ENCODE data around the gene TINAGL1. TPM values are rescaled to one million over a fixed set of nuclear protein-coding genes. Genes with fewer than 3 reads are reported as not detected.

The TINAGL1 gene
- total RNA-seq, 1 donor from 2014 or later, result 56.0 TPM

DNA sequence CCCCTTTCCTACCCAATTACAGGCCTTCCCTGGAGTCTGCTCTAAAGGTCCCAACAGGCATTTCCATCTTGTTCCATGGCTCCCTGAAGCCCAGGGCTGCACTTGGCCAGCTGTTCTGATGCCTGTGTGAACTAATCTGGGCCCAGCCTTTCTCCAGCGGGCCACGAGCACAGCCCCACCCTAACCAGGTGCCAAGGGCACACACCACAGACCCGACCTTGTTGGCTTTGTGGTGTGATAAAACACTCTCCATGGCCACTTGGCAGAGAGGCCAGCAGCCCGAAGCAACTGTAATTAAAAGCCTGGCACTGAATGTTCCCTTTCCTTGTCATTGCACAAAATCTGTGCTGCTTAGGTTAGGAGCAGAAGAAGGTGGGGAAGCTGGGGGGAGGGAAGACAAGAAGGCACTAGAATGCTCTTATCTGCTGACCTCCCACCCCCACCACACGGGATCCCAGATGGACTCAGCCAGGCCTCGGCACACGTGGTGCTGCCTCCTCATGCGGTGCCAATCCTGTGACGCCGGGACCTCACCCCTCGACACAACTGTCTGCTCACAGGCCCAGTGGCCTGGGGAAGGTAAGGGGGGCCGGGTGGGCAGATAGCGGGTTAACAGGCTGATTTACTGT lies 51.1 kb downstream of the TINAGL1 start:
- no peak for DNase-seq

- peak; percentile 60 for DNase-seq
Observed at GRCh38 chr1:31627930-31628559, 51.7 kb downstream of the TINAGL1 start.

- DNase-seq, result no peak
Observed at GRCh38 chr1:31628931-31629556, 52.7 kb downstream of the TINAGL1 start.

DNA sequence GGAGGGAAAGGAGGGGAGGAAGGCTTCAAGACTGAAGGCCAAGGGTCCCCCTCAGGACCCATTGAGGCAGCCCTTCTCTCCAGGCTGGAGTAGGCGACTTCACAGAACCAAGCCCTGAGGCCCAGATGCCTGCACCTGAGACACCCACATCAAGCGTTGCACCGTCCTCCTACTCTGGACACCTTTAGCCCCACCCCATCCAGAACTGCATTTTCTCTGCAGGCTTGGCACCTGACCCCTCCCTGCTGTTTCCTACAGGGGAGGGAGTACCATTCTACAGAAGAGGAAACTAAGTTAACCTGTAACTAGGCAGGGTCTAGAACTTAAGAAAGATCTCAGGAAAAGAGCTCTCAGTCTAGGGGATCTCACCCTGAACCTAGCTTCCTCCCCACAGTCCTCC lies 56.3 kb downstream of the TINAGL1 start:
- DNase-seq, result no peak

DNA sequence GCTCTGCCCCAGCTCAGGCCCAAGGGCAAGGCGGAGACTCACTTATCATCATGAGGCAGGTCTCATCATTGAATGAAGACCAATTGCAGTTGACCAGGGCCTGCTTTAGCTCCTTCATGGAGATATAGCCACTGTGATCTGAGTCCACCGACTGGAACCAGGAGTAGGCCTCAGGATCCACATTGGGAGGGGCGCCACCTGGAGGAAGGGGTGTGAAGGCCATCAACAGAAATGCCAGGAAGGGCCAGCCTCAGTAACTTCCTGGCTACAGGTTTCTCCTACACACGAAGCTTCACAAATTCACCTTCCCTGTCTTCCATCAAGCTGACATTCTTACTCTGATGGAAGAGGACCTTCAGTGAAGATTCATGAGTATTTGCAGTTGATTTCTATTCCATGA lies 56.8 kb downstream of the TINAGL1 start:
- no peak for DNase-seq

Other genes with a start within 250 kb of the TINAGL1 start
- 260 TPM for gene FABP3, start 203.4 kb upstream of the TINAGL1 start, total RNA-seq
- 12.1 TPM for gene SERINC2, start 163.3 kb upstream of the TINAGL1 start, total RNA-seq
- not detected for gene HCRTR1, start 41.2 kb downstream of the TINAGL1 start, total RNA-seq
- gene PEF1, start 68.4 kb downstream of the TINAGL1 start, total RNA-seq, result 52.1 TPM
- 158 TPM for gene COL16A1, start 127.5 kb downstream of the TINAGL1 start, total RNA-seq
- gene ADGRB2, start 187.8 kb downstream of the TINAGL1 start, total RNA-seq, result 7.9 TPM
- 0.21 TPM for gene SPOCD1, start 239.5 kb downstream of the TINAGL1 start, total RNA-seq

Data from tongue (tissue), 2 donors.